Kidney epithelial cell (primary cell): Measurements from ENCODE around the gene PTMS. TPM values are rescaled to one million over a fixed set of nuclear protein-coding genes. Genes with fewer than 3 reads are reported as not detected.

Source experiments
- DNase-seq: peaks from one replicate; pipeline ENCODE4 v3.0.0-alpha.2; 2010; ENCODE audit warnings: low read depth
- H3K27me3 ChIP-seq: 2 replicates; pipeline ENCODE4 v1.6.0; 2011; ENCODE audit warnings: low read length; ENCODE audit not compliant: control insufficient read depth, insufficient read depth
- H3K36me3 ChIP-seq: 2 replicates; pipeline ENCODE4 v1.5.1; 2011; ENCODE audit warnings: low read length; ENCODE audit not compliant: control insufficient read depth, insufficient read depth
- H3K4me3 ChIP-seq: 2 replicates; pipeline ENCODE4 v1.5.1; 2011; ENCODE audit warnings: low read depth, mild to moderate bottlenecking, control low read depth, low read length
- CTCF ChIP-seq: IDR thresholded peaks from 2 replicates; pipeline ENCODE4 v1.5.1; 2011; ENCODE audit warnings: mild to moderate bottlenecking, moderate library complexity, low read length, control low read depth, inconsistent platforms; ENCODE audit not compliant: insufficient read depth, poor library complexity, severe bottlenecking
- total RNA-seq: library from RNA; depleted of rRNA; stranded (reverse); fragments of >200 nt; gene quantifications from 2 replicates; pipeline ENCODE4 v1.2.3, GENCODE V29; 2015

PTMS gene
- total RNA-seq, 1 donor from 2014 or later: 193 TPM

GRCh38 chr12:6750506-6750905 is 15.7 kb upstream of the PTMS start:
- TF ChIP-seq CTCF: no peak
- no peak for DNase-seq
- no peaks in the 10 kb centered on the region for H3K27me3 ChIP-seq
- peaks cover 1% of the 10 kb centered on the region for H3K36me3 ChIP-seq
- H3K4me3 ChIP-seq: no peak overlapping the region

- no peak for DNase-seq
- TF ChIP-seq CTCF: no peak
Observed at GRCh38 chr12:6751767-6752166, 14.4 kb upstream of the PTMS start.

GRCh38 chr12:6752167-6752920 is 13.8 kb upstream of the PTMS start:
- H3K36me3 ChIP-seq: peaks cover 1% of the 10 kb centered on the region
- peak; percentile 47 for TF ChIP-seq CTCF
- peak overlapping the region; percentile 95 for H3K4me3 ChIP-seq
- DNase-seq: no peak
- H3K27me3 ChIP-seq: no peaks in the 10 kb centered on the region

More at GRCh38 chr12:6751767-6752166, 14.4 kb upstream of the PTMS start:
- Histone ChIP-seq H3K36me3 (peaks cover 1% of the 10 kb centered on the region), H3K27me3 (no peaks in the 10 kb centered on the region), H3K4me3 (peak overlapping the region; percentile 95)

- Histone ChIP-seq H3K27me3 (no peaks in the 10 kb centered on the region), H3K36me3 (peaks cover 1% of the 10 kb centered on the region), H3K4me3 (peak within 1 kb of the TSS; percentile 95)
- TF ChIP-seq CTCF: no peak
- DNase-seq: peak; percentile 89
Observed at GRCh38 chr12:6752921-6753771, 13.0 kb upstream of the PTMS start, which contains the start of gene MLF2. MLF2 (minus strand) TSS chr12:6753141; CDS start chr12:6752334, 807 bp downstream.

DNA sequence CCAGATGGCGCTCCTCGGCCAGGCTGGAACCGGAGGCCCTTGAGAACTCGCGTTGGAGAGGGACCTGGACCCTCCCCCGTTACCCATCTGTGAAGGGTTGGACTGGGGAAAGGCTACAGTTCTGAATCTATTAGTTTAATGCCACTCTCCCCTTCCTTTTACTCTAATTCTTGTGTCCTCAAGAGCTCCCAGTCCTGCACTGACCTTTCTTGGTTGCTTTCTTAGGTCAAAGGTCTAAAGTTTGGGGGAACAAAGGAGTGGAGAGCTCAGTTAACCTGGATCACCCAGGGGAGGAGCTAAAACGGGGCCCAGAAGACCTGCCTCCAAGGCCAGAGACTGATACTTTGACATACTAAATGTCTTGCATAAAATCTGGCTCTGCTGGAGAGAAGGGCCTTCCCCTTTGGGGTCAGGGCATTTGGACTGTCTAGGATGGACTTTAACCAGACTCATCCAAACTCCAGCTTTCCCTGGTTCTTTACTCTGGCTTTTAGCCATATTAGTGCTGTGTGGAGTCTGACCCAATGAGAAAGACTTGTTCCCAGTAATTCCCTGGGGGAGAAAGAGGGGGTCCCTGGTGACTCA is 12.3 kb upstream of the PTMS start:
- Histone ChIP-seq H3K36me3 (no peaks in the 10 kb centered on the region), H3K27me3 (no peaks in the 10 kb centered on the region), H3K4me3 (no peak overlapping the region)
- peak; percentile 97 for TF ChIP-seq CTCF
- no peak for DNase-seq
